Skin of body (tissue), 2 donors: ENCODE data around the gene FOXP1. TPM values are rescaled to one million over a fixed set of nuclear protein-coding genes. Genes with fewer than 3 reads are reported as not detected.
"Not testable (repeated sequence)": the region's sequence is repeated elsewhere in the genome, so short reads cannot be mapped to it uniquely, and the experiment has no call there.

ENCODE experiments used
- DNase-seq: peaks from one replicate; lab custom pipeline; 2025; lab: John Stamatoyannopoulos, UW
- total RNA-seq: library from RNA; depleted of rRNA; stranded (reverse); fragments of >200 nt; gene quantifications from one replicate; pipeline ENCODE4 v1.2.3, GENCODE V29; 2014

The FOXP1 gene
- total RNA-seq, 1 donor from 2014 or later: 56.7 TPM

DNA sequence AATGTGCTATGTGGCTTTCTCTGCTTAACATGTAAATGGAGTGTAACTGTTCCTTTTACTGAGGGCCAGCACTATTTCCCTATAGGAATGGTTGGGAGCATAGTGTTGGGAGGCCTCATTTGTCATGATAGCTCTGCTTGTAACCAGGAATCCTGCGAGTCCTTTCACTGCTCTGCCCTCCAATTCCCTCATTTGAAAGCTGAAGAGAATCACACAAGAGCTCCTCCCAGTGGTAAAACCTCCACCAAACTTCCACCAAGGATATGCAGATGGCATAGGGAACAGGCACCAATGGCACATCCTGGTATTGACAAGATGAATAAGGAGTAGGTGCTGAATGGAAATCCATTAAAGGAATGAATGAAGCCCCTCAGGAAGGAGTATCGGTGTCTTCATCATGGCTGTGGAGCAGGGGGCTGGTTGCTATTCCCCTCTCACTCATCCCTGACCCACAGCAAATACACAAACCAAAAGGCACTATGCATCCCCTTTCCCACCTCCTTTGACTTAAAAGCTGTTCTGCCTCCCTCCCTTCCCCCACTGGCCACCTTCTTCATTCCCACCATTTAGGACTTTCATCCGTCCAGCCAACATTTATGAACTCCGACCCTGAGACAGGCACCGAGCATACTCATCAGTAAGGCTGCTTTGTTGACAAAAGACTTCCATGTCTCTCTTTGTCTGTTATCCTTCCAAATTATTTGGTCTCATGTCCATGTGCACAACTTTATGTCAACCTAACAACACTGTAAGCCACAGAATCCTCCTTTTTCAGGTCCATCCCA, 560.8 kb downstream of the FOXP1 start:
- no peak for DNase-seq

DNA sequence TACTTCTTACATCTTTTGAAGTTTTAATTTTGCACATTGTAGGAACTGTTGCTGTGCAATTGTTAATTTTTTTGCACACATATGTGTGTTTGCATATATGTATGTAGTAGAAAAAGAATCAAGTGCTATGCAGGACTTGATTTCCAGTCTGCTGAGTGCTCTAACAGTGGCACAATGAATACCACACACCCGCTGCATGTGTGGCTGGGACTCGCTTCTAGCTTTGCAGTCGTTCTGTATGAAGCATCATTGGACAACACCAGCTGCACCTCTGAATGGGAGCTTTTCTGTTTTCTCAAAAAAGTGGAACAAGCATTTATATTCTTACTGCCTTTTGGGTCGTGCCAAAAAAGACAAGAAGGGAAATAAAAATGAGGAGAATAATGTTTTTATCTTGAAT, 564.7 kb downstream of the FOXP1 start:
- no peak for DNase-seq

DNA sequence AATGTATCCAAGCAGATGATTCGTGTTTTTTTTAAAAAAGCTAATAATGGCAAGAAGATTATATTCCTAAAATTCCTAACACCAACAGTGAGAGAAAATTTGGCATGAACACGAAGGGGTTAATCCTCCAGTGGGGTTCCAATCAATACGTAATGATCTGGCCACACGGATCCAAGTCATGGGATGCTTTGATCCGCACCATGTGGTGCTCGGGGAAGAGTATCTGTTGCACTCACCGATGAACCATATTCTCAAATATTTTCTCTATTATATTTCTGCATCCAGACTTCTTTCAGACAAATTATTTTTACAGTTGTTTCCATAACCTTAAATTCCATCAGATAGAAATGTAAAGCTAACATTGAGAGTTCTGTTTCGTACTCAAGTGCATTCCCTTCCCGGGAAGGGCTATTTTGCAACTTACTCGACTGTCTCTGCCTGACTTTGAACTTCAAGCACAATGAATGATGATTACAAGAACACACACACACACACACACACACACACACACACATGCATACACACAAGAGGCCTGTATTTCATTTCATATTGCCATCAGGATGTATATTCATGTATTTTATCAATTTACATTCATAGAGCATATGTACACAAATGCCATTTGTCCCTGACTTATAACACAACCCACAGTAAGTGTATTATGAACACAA, 567.2 kb downstream of the FOXP1 start:
- no peak for DNase-seq

DNA sequence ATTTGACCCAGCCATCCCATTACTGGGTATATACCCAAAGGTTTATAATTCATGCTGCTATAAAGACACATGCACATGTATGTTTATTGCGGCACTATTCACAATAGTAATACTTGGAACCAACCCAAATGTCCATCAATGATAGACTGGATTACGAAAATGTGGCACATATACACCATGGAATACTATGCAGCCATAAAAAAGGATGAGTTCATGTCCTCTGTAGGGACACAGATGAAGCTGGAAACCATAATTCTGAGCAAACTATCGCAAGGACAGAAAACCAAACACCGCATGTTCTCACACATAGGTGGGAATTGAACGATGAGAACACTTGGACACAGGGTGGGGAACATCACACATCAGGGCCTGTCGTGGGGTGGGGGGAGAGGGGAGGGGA, 568.9 kb downstream of the FOXP1 start:
- DNase-seq: not testable (repeated sequence)

DNA sequence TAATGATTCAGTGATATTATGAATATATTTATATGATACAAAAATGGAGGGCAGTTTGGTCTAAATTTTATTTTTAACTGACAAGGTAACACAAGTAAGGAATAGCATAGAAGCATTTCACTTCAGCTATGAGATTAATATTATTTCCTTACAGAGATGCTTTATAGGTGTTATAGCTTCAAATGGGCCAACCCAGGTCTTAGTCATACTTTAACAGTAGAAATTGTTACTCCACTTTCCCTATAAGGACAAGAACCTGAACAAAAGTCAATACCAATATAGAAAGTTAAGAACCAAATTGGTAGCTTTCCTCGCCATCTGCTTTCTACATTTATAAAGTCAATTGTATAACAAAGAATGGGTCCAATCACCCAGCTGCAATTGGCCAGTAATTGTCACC, 570.6 kb downstream of the FOXP1 start:
- DNase-seq: no peak

DNA sequence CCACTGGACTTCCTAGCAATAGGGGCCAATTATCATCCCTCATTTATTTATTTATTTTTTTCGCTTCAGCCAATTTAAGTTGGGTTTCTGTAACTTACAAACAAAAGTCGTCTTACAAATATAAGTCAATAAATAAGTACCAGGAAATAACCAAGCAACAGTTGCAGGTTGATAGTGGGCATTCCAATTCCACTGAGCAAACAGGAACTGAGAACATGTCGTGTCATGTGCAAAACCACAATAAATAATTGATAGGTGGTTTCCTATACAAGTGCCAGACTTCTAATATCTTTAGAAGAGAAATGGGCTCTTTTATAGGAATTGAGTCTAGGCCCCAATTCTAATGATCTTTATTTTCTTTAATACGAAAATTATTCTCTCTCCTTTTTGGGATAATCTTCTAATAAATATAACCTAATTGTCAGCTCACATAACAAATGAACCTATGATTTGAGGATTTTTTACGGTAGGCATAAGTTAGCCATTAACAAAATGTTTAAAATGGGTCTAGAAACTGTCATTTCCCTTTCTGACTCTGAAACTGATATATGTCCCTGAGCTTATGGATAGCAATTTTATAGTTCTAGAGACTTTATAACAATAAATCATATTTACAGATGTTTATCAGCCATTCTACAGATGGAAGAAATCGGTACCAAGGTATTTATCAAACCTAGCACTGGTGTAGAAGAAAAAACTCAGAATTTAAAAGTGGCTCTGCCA, 571.8 kb downstream of the FOXP1 start:
- no peak for DNase-seq

DNA sequence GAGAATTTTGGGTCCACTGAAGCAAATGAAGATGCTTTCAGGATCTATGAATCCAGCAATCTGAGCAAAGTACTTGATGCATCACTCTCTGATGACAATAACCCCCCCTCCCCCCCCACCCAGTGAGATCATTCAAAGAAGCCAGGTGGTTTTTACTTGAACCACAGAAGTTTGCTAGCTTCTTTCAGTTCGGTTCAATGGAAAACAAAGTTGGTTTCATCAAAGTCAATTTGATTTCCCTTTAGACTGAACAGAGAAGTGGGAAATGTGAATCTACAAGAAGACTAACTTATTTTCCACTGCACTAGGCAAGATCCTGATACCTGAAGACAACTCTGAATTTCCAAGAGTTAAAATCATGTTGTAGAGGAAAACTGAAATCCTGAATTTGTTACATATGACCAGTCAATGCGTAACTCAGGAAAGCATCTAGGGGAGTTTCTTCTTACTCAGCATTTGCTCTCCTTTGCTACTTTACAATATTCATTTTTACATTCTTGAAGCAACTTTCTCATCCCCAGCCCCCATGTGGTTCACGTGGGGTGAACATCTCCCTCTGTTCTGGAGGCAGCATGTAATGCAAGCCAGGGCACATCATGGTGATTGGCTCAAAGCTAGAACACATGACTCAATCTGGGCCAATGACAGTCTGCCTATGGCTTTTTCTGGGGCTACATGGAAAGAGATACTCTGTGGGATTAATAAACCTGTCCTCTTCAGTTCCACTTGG, 572.6 kb downstream of the FOXP1 start:
- no peak for DNase-seq

DNA sequence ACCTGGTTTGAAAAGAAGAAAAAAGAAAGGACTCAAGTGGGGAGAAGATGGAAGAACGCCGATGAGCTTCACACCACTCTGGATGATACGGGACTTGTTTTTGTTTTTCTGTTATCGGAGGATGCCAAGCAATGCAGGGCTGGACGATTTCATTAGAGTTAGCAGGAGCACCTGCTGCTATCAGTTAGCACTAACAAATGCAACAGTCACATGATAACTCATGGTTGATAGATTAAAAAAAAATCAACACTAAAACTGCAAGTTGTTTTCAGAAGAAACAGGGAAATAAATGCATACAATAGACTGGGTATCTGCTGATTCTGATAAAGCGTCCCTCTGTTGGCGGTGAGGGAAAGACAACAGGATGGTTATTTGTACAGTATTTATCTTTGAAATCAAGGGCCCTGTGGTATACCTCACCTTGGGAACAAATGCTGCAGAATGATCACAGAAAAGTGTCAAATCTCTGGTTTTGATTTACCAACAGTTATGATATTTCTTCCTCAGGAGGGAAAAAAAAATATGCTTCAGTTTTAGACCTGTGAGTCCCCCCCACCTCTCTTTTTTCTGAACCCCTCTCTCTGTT, 575.1 kb downstream of the FOXP1 start:
- DNase-seq: no peak

DNA sequence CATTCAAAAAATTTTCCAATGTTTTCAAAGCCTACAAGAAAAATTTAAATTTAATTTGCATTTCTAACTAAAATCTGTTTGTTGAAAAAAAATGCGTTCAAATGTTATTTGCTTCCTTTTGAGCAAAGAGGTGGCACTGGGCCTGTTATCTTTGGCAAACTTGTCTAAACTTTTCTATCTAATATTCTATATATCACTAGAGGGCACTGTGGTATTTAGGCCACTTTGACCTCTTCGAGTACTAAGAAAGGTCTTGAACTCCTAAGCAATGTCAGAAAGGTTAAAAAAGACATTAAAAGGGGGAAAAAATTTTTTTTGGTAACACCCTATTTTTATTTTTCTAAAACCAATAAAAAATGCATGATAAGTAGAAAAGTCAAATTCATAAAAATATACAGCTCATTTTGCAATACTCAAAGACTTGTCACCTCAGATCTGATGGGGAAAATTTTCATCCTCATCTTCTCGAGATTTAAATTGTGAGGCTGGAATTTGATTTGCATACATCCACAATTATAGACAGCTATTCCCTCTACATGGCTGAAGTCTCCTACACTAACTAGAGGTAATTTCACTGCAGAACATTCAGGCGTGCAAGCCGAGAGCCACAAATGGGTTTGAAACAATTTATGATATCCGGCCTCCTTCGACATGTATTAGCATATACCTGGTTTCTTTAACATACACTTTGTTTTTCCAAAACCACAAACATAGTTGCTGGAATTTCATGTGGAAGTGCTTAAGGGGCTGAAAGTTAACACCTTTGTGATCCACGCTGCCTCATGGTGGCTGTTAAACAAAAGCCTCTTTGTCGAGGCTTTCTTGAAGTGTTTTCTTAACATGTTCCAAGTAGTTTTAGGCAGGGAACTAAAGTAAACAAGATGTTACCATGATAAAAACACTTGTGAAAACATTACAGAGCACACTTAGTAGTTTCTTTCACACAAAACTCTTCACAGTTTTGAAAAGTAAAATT, 576.4 kb downstream of the FOXP1 start:
- DNase-seq: peak; percentile 39

DNA sequence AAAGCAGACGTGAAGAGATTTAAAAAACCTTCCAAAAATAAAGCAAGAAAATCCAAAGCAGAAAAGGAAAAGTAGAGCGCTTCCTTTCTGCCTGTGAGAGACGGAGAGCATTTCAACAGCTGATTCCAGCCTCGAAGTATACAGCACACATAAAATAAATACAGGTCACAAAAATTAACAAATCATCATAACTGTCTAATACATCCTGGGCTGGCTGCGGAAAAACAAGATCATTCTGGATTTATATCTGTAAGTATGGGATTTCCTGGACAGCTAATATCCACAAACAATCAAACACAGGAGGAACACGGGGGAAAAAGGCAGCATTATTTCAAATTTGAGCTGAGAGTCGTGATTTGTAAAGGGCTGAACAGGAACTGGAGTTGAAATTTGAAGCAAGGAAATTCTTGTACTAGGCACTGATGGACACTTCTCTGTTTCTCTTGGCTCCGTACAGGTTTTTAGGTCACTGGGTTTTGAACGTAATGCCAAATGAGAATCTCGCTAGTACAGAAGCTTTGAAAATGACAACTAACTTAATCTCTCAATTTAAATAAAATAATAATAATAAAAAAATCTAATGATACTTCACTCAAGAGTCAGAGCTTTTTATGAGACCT, 577.7 kb downstream of the FOXP1 start:
- DNase-seq: no peak

DNA sequence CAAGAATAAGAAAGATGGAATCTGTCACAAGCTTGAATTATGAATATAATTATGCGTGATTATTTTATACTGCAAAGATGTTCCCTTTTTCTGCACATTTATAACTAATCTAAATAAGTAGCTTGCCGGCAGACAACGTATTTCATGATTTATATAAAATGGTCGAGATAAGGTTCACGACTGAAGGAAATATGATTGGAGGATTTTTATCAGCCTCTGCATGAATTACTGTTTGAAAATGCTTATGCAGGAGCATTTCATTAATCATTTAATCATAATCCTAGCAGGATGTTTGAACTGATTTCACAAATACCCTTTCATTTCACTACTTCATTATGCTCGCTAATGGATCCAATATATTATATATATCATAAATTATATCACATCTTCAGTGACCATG, 580.0 kb downstream of the FOXP1 start:
- no peak for DNase-seq

DNA sequence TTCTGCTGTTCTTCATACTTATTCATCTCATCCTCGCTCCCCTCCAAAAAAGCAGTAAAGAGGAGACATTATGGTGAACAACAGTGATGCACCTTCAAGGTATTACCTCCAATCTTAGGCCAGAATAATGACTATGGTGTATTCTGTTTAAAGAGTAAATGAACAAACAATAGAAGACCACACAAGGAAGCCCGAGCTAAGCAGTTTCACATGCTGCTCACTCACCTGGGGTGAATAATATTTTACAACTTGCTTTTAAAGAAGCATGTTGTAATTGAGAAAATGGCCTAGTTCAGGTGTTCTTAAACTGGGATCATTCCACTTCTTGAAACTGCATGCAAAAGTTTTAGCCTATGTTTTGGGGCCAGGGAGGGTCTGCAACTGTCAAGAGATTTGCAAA, 581.2 kb downstream of the FOXP1 start:
- DNase-seq: no peak

DNA sequence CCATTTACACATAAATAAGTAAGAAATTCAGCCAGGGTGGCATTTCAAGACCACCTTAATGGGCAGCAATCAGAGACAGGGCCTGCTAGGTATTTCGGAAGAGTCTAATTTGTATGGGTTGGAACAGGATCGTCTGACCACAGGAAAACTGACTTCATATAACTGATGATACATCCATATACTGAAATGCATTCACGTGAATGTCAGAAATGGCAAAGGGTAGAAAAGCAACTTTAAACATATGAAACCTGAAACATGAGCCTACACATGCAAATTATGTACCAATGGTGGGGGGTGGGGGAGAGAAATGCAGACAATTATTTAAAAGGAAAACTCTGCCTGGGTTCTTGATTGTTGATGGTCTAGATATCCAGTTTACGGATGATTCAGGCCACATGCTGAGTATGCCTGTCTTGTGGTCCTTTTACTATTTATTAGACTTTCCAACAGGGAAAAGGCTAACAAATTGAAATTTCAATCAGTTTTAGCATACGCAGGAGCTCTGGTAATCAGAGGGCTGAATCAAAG, 582.2 kb downstream of the FOXP1 start:
- no peak for DNase-seq

DNA sequence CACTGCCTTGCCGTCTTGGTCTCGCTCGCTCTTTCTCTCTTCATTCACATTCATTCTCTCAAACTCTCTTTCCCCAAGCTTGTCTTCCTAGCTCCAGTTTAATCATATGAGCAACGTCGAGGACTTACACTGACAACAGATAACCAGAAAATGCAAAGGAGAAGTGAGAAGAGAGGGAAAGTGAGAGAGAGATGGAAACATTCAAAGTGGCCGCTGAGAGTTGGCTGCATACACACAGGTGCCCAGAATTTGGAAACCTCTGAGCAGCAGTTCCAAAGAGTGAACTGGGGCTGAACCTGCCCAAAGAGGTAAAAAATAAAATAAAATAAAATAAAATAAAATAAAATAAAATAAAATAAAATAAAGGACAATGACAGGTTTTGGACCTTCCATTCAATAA, 583.0 kb downstream of the FOXP1 start:
- no peak for DNase-seq

DNA sequence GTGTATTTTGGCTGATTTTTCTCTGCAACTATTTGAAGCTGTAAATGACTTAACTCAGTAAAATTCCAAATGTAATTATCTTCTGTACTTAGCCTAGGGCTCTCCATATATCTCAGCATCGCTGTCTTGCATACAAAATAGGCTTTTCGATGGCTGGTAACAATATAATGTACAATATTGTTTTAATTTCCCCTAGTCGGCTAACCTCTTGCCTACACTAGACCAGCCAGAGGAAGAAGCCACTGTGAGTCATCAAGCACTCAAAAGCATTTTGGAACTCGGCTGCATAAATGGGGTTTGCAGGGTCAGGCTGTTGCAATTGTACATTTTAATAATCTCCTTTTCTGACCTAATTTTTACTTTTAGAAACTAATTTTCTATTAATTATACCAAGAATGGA, 583.8 kb downstream of the FOXP1 start:
- no peak for DNase-seq

DNA sequence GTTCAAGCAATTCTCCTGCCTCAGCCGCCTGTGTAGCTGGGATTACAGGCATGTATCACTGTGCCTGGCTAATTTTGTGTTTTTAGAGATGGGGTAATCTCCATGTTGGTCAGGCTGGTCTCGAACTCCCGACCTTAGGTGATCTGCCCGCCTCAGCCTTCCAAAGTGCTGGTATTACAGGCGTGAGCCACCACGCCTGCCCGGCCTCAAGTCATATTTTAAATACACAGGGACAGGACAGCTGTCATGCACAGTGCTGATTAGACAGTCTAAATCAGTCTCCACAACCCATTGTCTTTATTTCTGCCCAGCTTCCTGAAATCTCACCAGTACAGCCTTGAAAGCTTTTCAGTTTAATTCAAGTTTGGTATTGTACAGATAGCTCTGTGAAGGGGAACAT, 587.4 kb downstream of the FOXP1 start:
- no peak for DNase-seq

DNA sequence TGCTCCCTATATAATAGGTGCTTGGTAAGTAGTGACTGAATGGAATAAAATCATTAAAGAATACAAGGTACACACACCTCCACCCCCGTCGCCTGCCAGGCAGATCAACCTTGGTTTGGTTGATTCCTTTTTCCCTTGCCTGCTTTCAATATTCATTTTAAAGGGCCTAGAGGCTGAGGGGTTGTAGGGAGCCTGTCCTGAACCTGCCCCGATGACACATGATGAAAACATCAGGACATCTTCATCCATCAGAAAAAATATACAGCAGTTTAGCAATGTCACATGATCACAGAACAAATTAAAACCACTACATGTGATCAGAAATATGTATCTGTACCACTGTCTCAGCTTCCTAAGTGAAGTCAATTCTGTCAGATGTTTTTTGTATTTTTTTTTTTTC, 588.9 kb downstream of the FOXP1 start:
- DNase-seq: no peak

DNA sequence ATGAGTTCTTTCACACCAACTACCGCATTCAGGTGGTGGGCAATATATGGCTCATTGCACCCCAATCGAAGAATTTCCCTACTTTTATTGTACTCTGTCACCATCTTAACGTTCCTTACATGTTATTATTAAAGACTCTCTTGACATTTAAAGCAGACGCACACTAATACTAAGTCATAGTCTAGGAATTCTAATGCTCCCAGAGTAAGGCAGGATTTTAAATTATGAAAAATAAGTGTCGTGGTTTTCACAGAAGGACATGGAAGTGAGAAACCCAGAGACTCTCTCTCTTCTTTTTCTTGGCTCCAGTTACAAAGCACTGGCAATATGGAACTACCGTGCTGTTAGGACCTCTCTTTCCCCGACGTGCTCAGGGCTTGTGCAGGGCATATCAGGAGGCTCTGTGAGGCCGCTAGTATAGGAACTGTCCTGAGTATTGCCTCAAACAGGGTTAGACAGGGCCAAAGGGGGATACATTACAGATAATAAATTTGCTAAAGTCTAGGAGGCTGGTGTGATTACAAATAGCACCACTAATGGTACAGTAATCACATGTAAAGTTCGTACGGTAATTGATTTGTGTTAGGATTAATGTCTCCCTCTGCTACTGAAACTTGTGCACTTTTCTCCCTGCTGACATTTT, 590.8 kb downstream of the FOXP1 start:
- no peak for DNase-seq

DNA sequence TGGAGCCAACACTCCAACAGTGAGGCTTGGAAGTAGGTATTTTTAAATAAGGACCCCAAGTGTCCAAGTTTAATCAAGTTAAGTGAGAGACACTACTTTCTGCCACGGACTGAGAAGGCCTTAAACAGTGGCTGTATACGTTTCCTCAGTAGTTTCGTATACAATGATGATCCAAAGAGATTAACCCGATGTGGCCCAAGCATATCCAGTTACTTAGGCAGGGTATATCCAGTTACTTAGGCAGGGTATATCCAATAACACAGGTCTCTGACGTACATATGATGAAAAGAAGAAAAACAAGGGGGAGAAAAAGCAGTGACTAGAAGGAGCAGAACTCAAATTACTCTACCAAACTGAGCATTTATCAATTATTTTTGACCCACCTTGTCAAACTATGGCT, 591.4 kb downstream of the FOXP1 start:
- DNase-seq: no peak
